GM20000 (cell line): ENCODE measurements around the gene NFIB.

Experiments
- DNase-seq: peaks from one replicate; pipeline ENCODE4 v3.0.0; 2012; ENCODE audit warnings: low spot score
- CTCF ChIP-seq: IDR thresholded peaks from 2 replicates; pipeline ENCODE4 v1.5.1; 2012; ENCODE audit warnings: mild to moderate bottlenecking, control low read depth; ENCODE audit errors: extremely low read depth, missing control alignments

The NFIB gene

GRCh38 chr9:14293801-14294200 is 20.1 kb downstream of the NFIB start:
- TF ChIP-seq CTCF = no peak
- no peak for DNase-seq

GRCh38 chr9:14292181-14292739 is 21.7 kb downstream of the NFIB start:
- no peak for TF ChIP-seq CTCF

GRCh38 chr9:14289916-14290315 is 24.0 kb downstream of the NFIB start:
- DNase-seq = no peak

More at GRCh38 chr9:14292181-14292739, 21.7 kb downstream of the NFIB start:
- no peak for DNase-seq

GRCh38 chr9:14288433-14288832 is 25.5 kb downstream of the NFIB start:
- DNase-seq = no peak
- TF ChIP-seq CTCF = no peak

More at GRCh38 chr9:14289916-14290315, 24.0 kb downstream of the NFIB start:
- no peak for TF ChIP-seq CTCF

GRCh38 chr9:14286121-14286520 is 27.8 kb downstream of the NFIB start:
- no peak for DNase-seq
- no peak for TF ChIP-seq CTCF

- DNase-seq = no peak
- no peak for TF ChIP-seq CTCF
Observed at GRCh38 chr9:14283276-14283675, 30.7 kb downstream of the NFIB start.

GRCh38 chr9:14281876-14282275 is 32.1 kb downstream of the NFIB start:
- no peak for TF ChIP-seq CTCF
- no peak for DNase-seq
